ENCODE measurements around the gene PRR36. TPM values are rescaled to one million over a fixed set of nuclear protein-coding genes. Genes with fewer than 3 reads are reported as not detected.

Gene PRR36
- total RNA-seq, 1 donor from 2014 or later = 0.80 TPM

DNA sequence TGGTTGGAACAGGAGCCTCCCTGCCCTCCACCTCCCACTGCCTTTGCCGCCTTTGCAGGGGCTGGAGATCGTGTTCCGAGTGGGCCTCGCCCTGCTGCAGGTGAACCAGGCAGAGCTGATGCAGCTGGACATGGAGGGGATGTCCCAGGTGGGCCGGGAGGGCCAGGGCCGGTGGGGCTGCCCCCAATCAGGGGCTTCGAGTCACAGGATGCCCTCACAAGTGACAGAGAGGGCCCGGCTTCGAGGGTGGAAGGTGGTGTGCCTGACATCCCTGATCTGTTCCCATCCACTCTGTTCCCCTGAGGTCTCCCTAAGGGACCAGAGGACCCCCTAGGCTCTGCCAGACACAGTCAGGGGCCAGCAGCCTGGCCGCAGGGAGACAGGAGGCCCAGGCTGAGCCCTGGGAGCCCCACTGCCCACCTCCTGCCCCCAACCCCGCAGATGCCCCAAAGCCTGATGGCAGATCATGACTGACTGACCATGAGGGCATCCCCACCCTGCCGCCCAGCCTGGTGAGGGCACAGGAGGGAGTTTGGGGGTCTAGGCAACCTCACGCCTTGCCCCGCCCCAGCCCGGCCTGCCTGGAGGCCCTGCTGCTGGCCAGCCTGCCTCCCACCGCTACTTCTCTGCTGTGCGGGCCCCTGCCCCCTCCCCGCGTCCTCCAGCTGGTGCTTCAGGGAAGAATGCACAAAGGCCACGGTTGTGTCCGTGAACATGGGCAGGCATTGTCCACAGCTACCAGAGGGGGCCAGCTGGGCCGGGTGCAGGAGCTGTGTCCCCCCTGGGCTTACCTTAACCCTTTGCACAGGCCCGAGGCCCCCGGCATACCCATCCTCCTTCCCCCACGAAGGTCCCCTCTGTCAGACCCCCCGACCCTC, 22.3 kb downstream of the PRR36 start:
- no peak overlapping the region for H3K27ac Mint-ChIP-seq (ENCODE audit: unreplicated experiment)
- H3K4me3 Mint-ChIP-seq (ENCODE audit: unreplicated experiment) = no peak overlapping the region
- TF ChIP-seq, protein P1, sequence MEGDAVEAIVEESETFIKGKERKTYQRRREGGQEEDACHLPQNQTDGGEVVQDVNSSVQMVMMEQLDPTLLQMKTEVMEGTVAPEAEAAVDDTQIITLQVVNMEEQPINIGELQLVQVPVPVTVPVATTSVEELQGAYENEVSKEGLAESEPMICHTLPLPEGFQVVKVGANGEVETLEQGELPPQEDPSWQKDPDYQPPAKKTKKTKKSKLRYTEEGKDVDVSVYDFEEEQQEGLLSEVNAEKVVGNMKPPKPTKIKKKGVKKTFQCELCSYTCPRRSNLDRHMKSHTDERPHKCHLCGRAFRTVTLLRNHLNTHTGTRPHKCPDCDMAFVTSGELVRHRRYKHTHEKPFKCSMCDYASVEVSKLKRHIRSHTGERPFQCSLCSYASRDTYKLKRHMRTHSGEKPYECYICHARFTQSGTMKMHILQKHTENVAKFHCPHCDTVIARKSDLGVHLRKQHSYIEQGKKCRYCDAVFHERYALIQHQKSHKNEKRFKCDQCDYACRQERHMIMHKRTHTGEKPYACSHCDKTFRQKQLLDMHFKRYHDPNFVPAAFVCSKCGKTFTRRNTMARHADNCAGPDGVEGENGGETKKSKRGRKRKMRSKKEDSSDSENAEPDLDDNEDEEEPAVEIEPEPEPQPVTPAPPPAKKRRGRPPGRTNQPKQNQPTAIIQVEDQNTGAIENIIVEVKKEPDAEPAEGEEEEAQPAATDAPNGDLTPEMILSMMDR (IDR thresholded peaks at IDR 0.05) = no peak
- no peaks in the 10 kb centered on the region for H3K9me3 Mint-ChIP-seq (ENCODE audit: low read depth)
- peak; percentile 86 for DNase-seq (ENCODE audit: low spot score)
- H3K4me1 Mint-ChIP-seq (ENCODE audit: low read depth) = peaks cover 6% of the 10 kb centered on the region
- H3K27me3 Mint-ChIP-seq (ENCODE audit: low read depth) = no peaks in the 10 kb centered on the region
- H3K36me3 Mint-ChIP-seq (ENCODE audit: low read depth) = no peaks in the 10 kb centered on the region

DNA sequence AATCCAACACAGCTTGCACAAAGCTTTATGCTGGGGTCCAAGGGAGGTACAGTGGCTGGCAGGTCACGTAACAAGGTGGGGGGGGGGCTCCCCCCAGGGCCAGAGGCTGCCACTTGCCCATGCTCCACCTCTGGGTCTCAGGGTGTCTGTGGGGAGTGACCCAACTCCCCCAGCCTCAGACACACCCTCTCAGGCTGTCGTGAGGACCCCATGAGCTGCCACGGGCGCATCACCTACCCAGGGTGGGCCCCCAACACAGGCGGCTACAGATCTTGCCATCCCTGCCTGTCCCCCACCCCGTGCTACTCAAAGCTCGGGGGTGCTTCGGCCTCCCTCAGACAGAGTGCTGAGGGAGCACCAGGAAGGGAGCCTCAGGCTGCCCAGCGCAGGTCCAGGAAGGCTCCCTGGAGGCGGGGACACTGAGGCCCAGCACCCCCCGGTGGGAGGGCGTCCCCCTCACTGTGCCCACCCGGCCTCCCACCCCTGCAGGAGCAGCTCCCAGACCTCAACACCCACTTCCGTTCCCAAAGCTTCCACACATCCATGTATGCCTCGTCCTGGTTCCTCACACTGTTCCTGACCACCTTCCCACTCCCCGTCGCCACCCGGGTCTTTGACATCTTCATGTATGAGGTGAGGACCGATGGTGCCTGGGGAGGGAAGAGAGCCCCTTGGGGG, 23.1 kb downstream of the PRR36 start:
- no peak overlapping the region for H3K4me3 Mint-ChIP-seq (ENCODE audit: unreplicated experiment)
- H3K4me1 Mint-ChIP-seq (ENCODE audit: low read depth) = peaks cover 6% of the 10 kb centered on the region

DNA sequence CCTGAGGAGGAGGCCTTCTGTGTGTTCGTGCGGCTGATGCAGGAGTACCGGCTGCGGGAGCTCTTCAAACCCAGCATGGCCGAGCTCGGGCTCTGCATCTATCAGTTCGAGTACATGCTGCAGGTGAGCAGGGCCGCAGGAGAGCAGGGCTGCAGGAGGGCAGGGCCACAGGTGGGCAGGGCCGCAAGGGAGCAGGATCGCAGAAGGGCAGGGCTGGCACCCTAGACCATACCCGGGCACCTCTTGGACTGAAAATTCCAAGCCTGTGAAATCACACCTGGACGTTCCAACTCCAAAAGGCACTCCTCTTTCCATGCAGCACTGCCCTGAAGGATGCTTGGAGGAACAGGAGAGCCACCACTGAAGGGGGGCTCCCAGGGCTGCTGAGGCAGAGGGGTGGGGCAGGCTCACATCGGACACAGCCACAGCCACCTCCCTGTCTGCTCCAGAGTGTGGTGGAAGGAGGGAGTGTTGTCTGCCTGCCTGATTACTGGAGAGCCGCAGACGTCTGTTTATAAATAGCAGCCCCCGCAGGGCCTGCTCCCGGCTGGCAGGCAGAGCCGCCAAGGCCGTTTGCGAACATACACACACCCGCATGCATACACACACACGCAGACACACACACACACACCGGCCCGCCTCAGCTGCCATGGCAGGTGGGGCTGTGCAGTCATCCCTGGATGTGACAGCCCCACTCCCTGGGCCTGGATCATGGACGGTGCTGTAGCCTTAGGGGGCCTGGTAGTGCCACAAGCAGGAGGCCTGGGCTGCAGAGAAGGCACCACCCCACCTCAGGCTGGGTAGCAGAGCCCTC, 24.0 kb downstream of the PRR36 start:
- Mint-ChIP-seq H3K4me1 (ENCODE audit: low read depth) (peaks cover 6% of the 10 kb centered on the region), H3K4me3 (ENCODE audit: unreplicated experiment) (no peak overlapping the region), H3K9me3 (ENCODE audit: low read depth) (no peaks in the 10 kb centered on the region), H3K36me3 (ENCODE audit: low read depth) (no peaks in the 10 kb centered on the region), H3K27ac (ENCODE audit: unreplicated experiment) (no peak overlapping the region), H3K27me3 (ENCODE audit: low read depth) (no peaks in the 10 kb centered on the region)
- peak; percentile 90 for DNase-seq (ENCODE audit: low spot score)
- TF ChIP-seq, protein P1 (IDR thresholded peaks at IDR 0.05) = no peak

More for the DNA sequence above, 23.1 kb downstream of the PRR36 start:
- peak; percentile 83 for DNase-seq (ENCODE audit: low spot score)
- no peaks in the 10 kb centered on the region for H3K27me3 Mint-ChIP-seq (ENCODE audit: low read depth)
- no peak overlapping the region for H3K27ac Mint-ChIP-seq (ENCODE audit: unreplicated experiment)
- TF ChIP-seq, protein P1 (IDR thresholded peaks at IDR 0.05) = no peak
- H3K9me3 Mint-ChIP-seq (ENCODE audit: low read depth) = no peaks in the 10 kb centered on the region
- no peaks in the 10 kb centered on the region for H3K36me3 Mint-ChIP-seq (ENCODE audit: low read depth)

DNA sequence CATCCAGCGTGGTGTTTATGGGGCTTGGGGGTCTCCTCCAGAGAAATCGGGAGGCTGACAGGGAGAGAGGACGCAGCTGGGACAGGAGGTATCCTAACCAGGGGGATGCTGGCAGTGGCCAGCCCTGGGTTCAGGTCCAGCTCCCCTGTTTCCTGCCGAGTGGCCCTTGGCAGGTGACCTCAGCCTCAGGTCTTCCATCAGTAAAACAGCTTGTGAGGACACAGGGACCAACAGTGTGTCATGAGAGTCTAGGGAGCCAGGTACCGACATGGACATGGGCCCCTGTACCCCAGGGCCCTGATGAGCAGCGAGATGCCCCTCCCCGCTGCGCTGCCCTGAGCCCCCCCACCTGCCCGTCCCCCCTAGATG, 24.6 kb downstream of the PRR36 start:
- Mint-ChIP-seq H3K27me3 (ENCODE audit: low read depth) (no peaks in the 10 kb centered on the region), H3K4me3 (ENCODE audit: unreplicated experiment) (no peak overlapping the region), H3K4me1 (ENCODE audit: low read depth) (peaks cover 6% of the 10 kb centered on the region), H3K9me3 (ENCODE audit: low read depth) (no peaks in the 10 kb centered on the region), H3K27ac (ENCODE audit: unreplicated experiment) (no peak overlapping the region), H3K36me3 (ENCODE audit: low read depth) (no peaks in the 10 kb centered on the region)
- TF ChIP-seq, protein P1 (IDR thresholded peaks at IDR 0.05) = no peak
- no peak for DNase-seq (ENCODE audit: low spot score)
